HEK293 (cell line): ENCODE results near the gene GPD1.

ENCODE experiments used
- TRIM28 ChIP-seq: IDR thresholded peaks from 2 replicates; pipeline ENCODE4 v1.6.1; 2011; ENCODE audit warnings: low read length, control low read depth, borderline replicate concordance
- ZBTB20 ChIP-seq: fragments of 450-650 bp; formaldehyde crosslinking; IDR thresholded peaks from 2 replicates; pipeline ENCODE4 v1.5.1; 2016; ENCODE audit warnings: missing biosample characterization, missing genetic modification characterization
- ZNF184 ChIP-seq: fragments of 450-650 bp; IDR thresholded peaks from 2 replicates; pipeline ENCODE4 v1.5.1; 2018; ENCODE audit warnings: missing biosample characterization, mild to moderate bottlenecking, missing genetic modification characterization
- ZNF274 ChIP-seq, 2 experiments: fragments of 200-500 bp in 1 of 2; fragments of 450-650 bp in 1 of 2; sonication (Bioruptor generic) in 1 of 2; formaldehyde crosslinking in 1 of 2; IDR thresholded peaks; 2 replicates each; pipeline versions ENCODE4 v1.5.1 to v1.6.1; 2014 to 2016; ENCODE audit warnings: borderline replicate concordance in 1 of 2, inconsistent platforms in 1 of 2, low read length in 1 of 2, missing biosample characterization in 1 of 2, missing genetic modification characterization in 1 of 2
- ZNF341 ChIP-seq: fragments of 450-650 bp; formaldehyde crosslinking; IDR thresholded peaks from 2 replicates; pipeline ENCODE4; 2016; ENCODE audit warnings: low read depth, missing biosample characterization, missing genetic modification characterization
- ZNF600 ChIP-seq: fragments of 450-650 bp; formaldehyde crosslinking; IDR thresholded peaks from 2 replicates; pipeline ENCODE4 v1.5.1; 2016; ENCODE audit warnings: missing biosample characterization, missing genetic modification characterization
- ZXDB ChIP-seq: fragments of 450-650 bp; formaldehyde crosslinking; IDR thresholded peaks from 2 replicates; pipeline ENCODE4 v1.5.1; 2016; ENCODE audit warnings: missing biosample characterization, missing genetic modification characterization
- TF ChIP-seq, protein P1 (sequence below): fragments of 450-650 bp; formaldehyde crosslinking; IDR thresholded peaks from 2 replicates; pipeline ENCODE4 v1.5.1; 2016; ENCODE audit warnings: missing biosample characterization, missing genetic modification characterization
- TF ChIP-seq, protein P2 (sequence below): fragments of 450-650 bp; formaldehyde crosslinking; IDR thresholded peaks from 2 replicates; pipeline ENCODE4 v1.5.1; 2016; ENCODE audit warnings: missing biosample characterization, missing genetic modification characterization

GRCh38 chr12:50062728-50063460 lies 40.9 kb upstream of the GPD1 start:
- TF ChIP-seq, protein P1, sequence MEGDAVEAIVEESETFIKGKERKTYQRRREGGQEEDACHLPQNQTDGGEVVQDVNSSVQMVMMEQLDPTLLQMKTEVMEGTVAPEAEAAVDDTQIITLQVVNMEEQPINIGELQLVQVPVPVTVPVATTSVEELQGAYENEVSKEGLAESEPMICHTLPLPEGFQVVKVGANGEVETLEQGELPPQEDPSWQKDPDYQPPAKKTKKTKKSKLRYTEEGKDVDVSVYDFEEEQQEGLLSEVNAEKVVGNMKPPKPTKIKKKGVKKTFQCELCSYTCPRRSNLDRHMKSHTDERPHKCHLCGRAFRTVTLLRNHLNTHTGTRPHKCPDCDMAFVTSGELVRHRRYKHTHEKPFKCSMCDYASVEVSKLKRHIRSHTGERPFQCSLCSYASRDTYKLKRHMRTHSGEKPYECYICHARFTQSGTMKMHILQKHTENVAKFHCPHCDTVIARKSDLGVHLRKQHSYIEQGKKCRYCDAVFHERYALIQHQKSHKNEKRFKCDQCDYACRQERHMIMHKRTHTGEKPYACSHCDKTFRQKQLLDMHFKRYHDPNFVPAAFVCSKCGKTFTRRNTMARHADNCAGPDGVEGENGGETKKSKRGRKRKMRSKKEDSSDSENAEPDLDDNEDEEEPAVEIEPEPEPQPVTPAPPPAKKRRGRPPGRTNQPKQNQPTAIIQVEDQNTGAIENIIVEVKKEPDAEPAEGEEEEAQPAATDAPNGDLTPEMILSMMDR (tag by site-specific recombination) = no peak
- no peak for TF ChIP-seq ZBTB20 (tag by site-specific recombination)
- no peak for TF ChIP-seq ZXDB (tag by site-specific recombination)
- no peak for TF ChIP-seq ZNF274 (IDR thresholded peaks at IDR 0.05; ENCODE audit: low read length)
- TF ChIP-seq ZNF274 (tag by site-specific recombination; IDR thresholded peaks at IDR 0.05; ENCODE audit: borderline replicate concordance) = no peak
- TF ChIP-seq TRIM28 = no peak
- TF ChIP-seq, protein P2, sequence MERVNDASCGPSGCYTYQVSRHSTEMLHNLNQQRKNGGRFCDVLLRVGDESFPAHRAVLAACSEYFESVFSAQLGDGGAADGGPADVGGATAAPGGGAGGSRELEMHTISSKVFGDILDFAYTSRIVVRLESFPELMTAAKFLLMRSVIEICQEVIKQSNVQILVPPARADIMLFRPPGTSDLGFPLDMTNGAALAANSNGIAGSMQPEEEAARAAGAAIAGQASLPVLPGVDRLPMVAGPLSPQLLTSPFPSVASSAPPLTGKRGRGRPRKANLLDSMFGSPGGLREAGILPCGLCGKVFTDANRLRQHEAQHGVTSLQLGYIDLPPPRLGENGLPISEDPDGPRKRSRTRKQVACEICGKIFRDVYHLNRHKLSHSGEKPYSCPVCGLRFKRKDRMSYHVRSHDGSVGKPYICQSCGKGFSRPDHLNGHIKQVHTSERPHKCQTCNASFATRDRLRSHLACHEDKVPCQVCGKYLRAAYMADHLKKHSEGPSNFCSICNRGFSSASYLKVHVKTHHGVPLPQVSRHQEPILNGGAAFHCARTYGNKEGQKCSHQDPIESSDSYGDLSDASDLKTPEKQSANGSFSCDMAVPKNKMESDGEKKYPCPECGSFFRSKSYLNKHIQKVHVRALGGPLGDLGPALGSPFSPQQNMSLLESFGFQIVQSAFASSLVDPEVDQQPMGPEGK (tag by site-specific recombination) = no peak
- TF ChIP-seq ZNF184 (tag by site-specific recombination) = no peak
- no peak for TF ChIP-seq ZNF341 (tag by site-specific recombination)
- no peak for TF ChIP-seq ZNF600 (tag by site-specific recombination)
